HG03571 (cell line): ENCODE results near the gene CCDC74B.
"Not testable (repeated sequence)": the region's sequence is repeated elsewhere in the genome, so short reads cannot be mapped to it uniquely, and the experiment has no call there.

Experiments used
- ATAC-seq: cut with Tn5 transposase; IDR thresholded peaks from one replicate; pipeline ENCODE4 v1.9.1; 2021; ENCODE audit not compliant: unreplicated experiment

The CCDC74B gene

DNA sequence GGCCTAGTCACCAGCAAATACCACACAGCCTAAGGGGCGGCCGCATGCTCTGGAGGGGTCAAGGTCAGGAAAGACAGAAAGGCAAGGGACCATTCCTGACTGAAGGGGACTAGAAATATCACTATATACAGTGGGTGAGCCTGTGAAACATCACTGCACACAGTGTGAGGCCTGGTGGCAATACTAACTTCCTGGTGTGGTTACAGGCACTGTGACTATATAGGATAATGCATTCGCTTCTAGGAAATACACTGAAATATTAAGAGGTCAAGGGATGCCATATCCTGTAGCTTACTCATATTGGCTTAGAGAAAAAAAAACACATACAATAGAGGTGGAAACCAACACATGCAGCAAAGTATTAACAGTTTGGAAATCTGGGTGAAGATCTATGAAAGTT lies 24.3 kb upstream of the CCDC74B start:
- ATAC-seq: not testable (repeated sequence)

GRCh38 chr2:130166611-130167010 lies 21.7 kb upstream of the CCDC74B start:
- ATAC-seq: not testable (repeated sequence)

GRCh38 chr2:130165293-130166016 lies 20.5 kb upstream of the CCDC74B start:
- ATAC-seq: no peak

DNA sequence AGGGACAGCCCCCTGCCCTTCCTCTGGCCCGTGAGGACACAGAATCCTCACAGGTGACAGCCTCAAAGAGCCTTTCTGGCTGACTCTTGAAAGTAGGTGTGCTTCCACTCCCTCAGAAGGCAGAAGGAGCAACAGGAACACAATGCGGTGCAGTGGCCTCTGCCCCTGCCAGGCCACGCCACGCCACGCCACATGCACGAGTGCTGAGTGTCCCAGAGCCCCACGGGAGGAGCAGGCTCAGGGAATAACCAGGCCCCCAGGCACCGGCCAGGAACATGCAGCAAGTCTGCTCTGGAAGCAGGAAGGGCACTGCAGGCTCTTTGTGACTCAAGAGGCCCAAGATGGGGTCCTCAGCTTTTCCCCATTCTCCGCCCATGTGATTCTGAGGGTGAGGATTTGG lies 18.1 kb upstream of the CCDC74B start:
- no peak for ATAC-seq

DNA sequence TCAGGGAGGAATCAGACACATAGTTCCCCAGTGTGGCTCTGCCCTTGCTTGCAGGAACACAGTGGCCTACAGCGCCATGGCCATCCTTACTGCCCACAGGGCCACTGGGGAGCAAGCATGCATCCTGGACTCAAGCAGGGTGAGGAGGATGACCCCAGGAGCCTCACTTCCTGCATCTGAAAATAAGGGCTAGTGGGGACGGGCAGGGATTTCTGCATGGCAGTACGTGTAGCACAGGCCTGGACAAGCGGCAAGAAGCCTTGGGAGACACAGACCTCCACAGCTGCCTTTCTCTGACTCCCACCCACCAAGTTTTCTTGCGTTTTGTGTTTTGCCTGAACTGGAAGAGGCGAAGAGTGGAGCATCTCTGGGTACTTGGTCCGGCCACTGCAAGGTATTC lies 17.6 kb upstream of the CCDC74B start:
- not testable (repeated sequence) for ATAC-seq

- ATAC-seq: not testable (repeated sequence)
Observed at GRCh38 chr2:130160838-130161705, 16.2 kb upstream of the CCDC74B start.

- no peak for ATAC-seq
Observed at GRCh38 chr2:130160131-130160530, 15.2 kb upstream of the CCDC74B start.

DNA sequence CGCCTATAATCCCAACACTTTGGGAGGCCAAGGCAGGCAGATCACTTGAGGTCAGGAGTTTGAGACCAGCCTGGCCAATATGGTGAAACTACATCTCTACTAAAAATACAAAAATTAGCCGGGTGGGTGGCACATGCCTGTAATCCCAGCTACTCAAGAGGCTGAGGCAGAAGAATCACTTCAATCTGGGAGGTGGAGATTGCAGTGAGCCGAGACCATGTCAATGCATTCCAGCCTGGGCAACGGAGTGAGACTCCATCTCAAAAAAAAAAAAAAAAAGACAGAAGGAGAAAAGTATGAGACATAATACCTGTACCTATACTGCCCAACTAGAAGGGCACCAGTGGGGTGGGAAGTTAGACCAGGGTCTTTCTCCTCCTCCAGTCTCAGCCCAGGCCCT lies 14.5 kb upstream of the CCDC74B start:
- not testable (repeated sequence) for ATAC-seq

- no peak for ATAC-seq
Observed at GRCh38 chr2:130158631-130159030, 13.7 kb upstream of the CCDC74B start.

DNA sequence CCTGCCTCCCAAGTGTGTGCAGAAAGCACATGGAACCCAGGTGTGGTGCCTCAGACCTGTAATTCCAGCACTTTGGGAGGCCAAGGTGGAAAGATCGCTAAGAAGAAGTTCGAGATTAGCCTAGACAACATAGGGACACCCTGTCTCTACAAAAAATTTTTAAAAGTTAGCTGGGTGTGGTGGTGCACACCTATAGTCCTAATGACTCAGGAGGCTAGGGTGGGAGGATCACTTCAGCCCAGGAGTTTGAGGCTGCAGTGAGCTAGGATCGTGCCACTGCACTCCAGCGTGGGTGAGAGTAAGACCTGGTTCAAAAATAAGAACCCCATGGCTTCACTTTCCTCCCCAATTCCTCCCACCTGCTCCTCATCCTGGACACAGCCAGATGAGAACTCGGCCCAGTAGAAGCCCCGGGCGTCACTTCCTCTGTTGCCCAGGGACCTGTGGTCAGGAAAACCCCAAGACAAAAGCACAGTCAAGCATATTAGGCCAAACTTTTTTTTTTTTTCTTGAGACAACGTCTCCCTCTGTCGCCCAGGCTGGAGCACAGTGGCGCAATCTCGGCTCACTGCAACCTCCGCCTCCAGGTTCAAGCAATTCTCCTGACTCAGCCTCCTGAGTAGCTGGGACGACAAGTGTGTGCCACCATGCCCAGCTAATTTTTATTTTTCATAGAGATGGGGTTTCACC lies 13.1 kb upstream of the CCDC74B start:
- peak; percentile 86 for ATAC-seq

GRCh38 chr2:130157354-130157753 lies 12.4 kb upstream of the CCDC74B start:
- ATAC-seq: peak; percentile 30

- no peak for ATAC-seq
Observed at GRCh38 chr2:130156624-130157004, 11.7 kb upstream of the CCDC74B start.

GRCh38 chr2:130155956-130156623 lies 11.2 kb upstream of the CCDC74B start:
- not testable (repeated sequence) for ATAC-seq

DNA sequence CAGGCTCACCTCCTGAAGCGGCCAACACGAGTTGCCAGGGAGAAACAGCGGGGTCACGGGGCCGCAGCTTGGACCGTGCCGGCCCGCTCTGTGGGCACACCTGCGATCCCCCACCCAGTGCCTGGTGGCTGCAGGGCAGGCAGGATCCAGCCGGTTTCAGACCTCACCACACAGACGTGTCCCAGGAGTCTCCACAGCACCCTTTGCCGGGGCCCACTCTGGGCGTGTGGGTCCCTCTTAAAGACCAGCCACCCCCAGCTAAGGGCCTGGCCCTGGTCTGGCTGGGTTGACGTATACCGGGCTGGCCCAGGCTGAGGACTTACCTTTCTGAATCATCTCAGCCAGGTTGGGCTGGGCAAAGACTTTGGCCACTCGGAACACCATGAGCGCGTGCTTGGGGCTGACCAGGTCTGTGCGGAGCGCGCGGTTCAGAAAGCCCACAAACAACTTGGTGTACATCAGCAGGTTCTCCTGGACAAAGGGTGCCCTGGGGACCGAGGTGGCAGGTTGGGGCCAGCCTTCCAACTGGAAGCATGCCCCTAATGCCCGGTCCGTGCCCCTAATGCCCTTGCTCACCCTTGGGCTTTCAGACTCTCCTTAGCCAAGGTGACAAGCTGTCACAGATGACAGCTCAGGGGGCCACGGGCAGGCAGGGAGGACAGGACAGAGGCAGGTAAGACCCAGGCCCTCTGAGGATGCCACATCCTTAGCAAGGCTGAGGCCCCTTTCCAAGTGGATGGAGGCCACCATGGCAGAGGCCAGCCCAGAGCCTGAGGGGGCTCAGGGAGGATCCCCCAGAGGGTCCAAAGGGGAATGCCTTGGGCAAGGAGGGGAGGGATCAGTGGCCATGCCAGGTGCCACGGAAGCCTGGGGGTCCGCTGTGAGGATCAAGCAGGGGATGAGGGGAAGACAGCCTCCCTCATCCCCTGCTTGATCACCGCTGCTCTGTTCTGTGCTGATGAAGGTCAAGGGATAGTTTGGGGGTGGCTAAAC lies 10.2 kb upstream of the CCDC74B start:
- no peak for ATAC-seq

DNA sequence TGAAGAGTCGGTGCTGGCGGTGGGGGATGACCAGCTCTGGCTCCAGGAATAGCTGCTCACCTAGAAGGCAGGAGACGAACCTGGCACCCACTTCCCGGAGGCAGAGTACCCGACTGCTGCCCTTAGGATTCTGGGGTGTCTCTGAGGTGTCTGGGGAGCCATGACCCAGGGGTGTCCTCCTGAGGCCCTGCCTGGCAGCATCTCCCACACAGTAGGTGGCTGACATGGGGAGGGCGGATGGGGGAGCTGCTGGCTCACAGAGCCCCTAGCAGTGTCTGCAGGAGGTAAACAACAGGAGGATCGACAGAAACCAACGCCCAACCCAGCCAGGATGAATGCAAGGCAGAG lies 9.5 kb upstream of the CCDC74B start:
- not testable (repeated sequence) for ATAC-seq

DNA sequence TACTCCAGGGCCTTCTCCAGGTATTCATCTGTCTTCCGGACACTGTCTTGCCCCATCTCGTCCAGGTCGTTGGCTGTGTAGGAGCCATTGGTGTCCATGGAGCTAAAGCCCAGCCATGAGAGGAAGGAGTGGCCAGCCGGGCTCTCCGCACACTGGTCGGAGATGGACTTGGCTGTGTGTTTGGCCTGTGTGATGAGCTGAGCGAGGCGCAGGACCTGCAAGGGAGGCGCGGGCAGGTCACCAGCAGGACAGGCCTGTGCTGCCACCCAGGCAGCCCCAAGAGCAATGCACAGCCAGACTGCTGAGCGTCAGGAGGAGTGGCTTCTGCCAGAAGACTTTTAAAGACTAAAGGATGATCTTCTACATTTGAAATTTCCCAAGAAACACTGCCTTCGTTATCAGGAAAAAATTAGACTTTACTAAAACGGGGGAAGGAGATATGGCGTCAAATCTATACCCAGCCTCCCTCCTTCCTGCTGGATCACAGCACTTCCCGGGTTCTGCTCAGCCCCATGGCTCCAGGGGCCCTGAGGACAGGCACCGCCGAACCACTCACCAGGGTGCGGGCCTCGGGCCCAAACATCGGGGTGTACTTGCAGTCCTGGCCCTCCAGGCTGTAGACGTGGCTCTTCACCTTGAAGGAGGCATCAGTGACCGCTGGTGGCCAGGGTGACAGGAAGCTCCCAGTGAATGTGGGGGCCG lies 9.0 kb upstream of the CCDC74B start:
- ATAC-seq: not testable (repeated sequence)

DNA sequence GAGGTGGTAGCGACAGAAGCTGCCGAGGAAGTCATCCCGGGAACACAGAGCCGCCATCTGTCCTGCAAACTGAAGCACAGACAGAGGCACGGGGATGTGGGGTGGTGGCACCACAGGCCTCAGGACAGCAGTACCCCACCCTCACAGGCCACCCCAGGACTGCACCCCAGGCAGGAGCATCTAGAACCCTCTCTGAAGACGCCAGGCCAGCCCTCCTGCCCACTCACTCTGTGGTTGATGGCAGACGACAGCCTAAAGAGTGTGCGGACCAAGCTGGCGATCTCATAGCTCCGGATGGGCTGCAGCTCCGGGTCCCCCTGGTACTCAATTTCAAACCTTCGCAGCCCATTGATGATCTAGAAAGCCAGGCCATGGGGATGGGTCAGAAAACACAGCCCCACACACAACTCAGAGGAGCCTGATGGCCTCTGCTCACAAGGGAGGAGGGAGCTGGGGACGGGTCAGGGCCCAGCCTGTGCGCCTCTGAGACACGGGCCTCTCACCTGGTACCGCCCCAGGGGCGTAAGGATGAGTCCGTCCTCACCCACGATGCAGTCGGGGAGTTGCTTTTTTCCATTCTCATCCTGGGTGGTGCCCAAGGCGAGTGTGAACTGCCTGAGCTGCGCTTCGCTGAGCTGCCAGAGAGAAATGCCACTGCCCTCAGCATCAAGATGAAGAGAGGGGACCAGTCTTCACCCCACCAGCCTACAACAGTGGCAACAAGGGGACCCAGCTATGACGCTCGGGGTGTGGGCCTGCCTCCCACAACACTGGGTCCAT lies 8.1 kb upstream of the CCDC74B start:
- ATAC-seq: no peak

DNA sequence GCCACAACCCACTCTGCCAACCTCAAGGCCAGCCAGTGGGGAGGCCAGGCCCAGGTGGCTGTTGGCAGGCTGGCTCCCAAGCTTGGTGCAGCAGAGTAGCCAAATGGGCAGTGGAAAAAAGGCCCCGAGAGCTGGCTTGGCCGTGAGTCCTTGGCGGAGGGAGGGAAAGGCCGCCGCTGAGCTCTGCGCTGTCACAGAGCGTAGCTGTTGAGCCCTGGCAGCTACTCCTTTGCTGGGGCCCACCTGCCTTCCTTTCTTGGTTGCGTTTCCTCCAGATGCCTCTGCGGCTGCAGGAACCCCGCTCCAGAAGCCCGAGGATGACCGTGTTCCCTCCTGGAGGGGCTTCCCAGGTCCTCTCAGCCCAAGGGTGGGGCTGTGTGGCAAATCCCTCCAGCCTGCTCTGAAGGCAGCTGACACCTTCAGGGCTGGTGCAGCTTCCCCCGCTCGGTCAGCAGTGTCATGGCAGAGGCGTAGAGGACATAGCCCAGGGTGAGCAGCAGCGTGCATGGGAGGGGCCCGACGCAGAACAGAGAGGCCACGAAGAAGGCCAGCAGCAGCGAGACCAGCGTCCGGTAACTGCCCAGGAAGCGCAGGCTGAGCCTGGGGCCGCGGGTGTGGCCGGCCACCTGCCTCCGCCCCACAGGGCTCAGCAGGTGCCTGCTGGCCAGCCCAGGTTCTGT lies 7.4 kb upstream of the CCDC74B start:
- ATAC-seq: not testable (repeated sequence)
